B cell (primary cell): Measurements from ENCODE around the gene JUND. TPM values are rescaled to one million over a fixed set of nuclear protein-coding genes. Genes with fewer than 3 reads are reported as not detected.

Experiments
- ATAC-seq: fragments of 200-7000 bp; cut with Tn5 transposase; one replicate; pipeline ENCODE4 v1.10.0; 2021; ENCODE audit warnings: low read depth, mild to moderate bottlenecking, moderate number of reproducible peaks, moderate library complexity
- CTCF ChIA-PET: fragments of 350-600 bp; sonication (Branson Sonifier 250); formaldehyde crosslinking; loops from one replicate; lab custom pipeline; 2021; ENCODE audit warnings: antibody characterized with exemption, inconsistent platforms; lab: Charles Lee
- POLR2A ChIA-PET: fragments of 350-600 bp; sonication (Branson Sonifier 250); formaldehyde crosslinking; loops from one replicate; lab custom pipeline; 2021; ENCODE audit warnings: antibody characterized with exemption; lab: Charles Lee
- DNase-seq: peaks from one replicate; pipeline ENCODE4 v3.0.0; 2013
- H2AFZ ChIP-seq: 2 replicates; pipeline ENCODE4 v1.6.1; 2012; ENCODE audit warnings: mild to moderate bottlenecking, low read depth, low read length; ENCODE audit not compliant: insufficient read depth, poor library complexity, severe bottlenecking
- H3K27ac ChIP-seq, 2 donors: 1 replicate in 1 of 2; 2 replicates in 1 of 2; pipeline ENCODE4 v1.5.1; 2012 to 2013; ENCODE audit warnings: low read length in 2 of 2, mild to moderate bottlenecking in 2 of 2, moderate library complexity in 1 of 2
- H3K27me3 ChIP-seq, 4 experiments: fragments of 200-600 bp in 1 of 4; sonication (generic) in 1 of 4; replicated peaks in 1 of 4; 1 replicate in 2 of 4; 2 replicates in 2 of 4; pipeline versions ENCODE4 v1.6.1 to v1.7.0; 2013 to 2016; ENCODE audit warnings: low read length in 3 of 4, mild to moderate bottlenecking in 2 of 4, mixed read lengths in 1 of 4, moderate library complexity in 1 of 4; ENCODE audit not compliant: insufficient read depth in 4 of 4, control insufficient read depth in 3 of 4; ENCODE audit errors: control extremely low read depth in 1 of 4
- H3K36me3 ChIP-seq, 2 experiments: replicated peaks in 1 of 2; 1 replicate in 1 of 2; 2 replicates in 1 of 2; pipeline versions ENCODE4 v1.6.1 to v1.7.1; 2013; ENCODE audit warnings: low read length in 1 of 2; ENCODE audit not compliant: insufficient read depth in 2 of 2, control insufficient read depth in 1 of 2; ENCODE audit errors: control extremely low read depth in 1 of 2, extremely low read depth in 1 of 2
- H3K4me1 ChIP-seq, 2 donors: fragments of 200-600 bp in 1 of 2; sonication (generic) in 1 of 2; 1 replicate in 1 of 2; 2 replicates in 1 of 2; pipeline versions ENCODE4 v1.5.1 to v1.6.1; 2013 to 2017; ENCODE audit warnings: low read length in 2 of 2; ENCODE audit not compliant: control insufficient read depth in 2 of 2, insufficient read depth in 2 of 2
- H3K4me2 ChIP-seq: replicated peaks from 2 replicates; pipeline ENCODE3; 2012; ENCODE audit warnings: mild to moderate bottlenecking, low read depth, low read length; ENCODE audit not compliant: poor library complexity, severe bottlenecking
- H3K4me3 ChIP-seq, 5 experiments: fragments of 200-600 bp in 1 of 5; sonication (generic) in 1 of 5; 1 replicate in 3 of 5; 2 replicates in 2 of 5; pipeline versions ENCODE4 v1.5.1 to v1.7.0; 2011 to 2016; ENCODE audit warnings: low read length in 4 of 5, mild to moderate bottlenecking in 4 of 5, low read depth in 2 of 5, control low read depth in 1 of 5, moderate library complexity in 1 of 5; ENCODE audit not compliant: insufficient read depth in 1 of 5; ENCODE audit errors: control extremely low read depth in 1 of 5, extremely low read depth in 1 of 5
- H3K79me2 ChIP-seq: fragments of 200-600 bp; sonication (generic); one replicate; pipeline ENCODE4 v1.6.0; 2016; ENCODE audit warnings: low read length; ENCODE audit not compliant: control insufficient read depth, insufficient read depth
- H3K9ac ChIP-seq: fragments of 200-600 bp; sonication (generic); 2 replicates; pipeline ENCODE4 v1.6.1; 2017; ENCODE audit warnings: mild to moderate bottlenecking, low read length, moderate library complexity
- H3K9me3 ChIP-seq, 3 donors: one replicate each; pipeline versions ENCODE4 v1.6.1 to v1.7.1; 2013; ENCODE audit warnings: low read length in 2 of 3; ENCODE audit not compliant: control insufficient read depth in 2 of 3, insufficient read depth in 1 of 3; ENCODE audit errors: control extremely low read depth in 1 of 3
- H4K20me1 ChIP-seq: 2 replicates; pipeline ENCODE4 v1.6.0; 2012; ENCODE audit warnings: mild to moderate bottlenecking, low read length; ENCODE audit not compliant: insufficient read depth, control insufficient read depth, poor library complexity, severe bottlenecking
- H3K27ac Mint-ChIP-seq: one replicate; pipeline ENCODE4 v1.8.0; 2021; ENCODE audit warnings: mixed read lengths
- H3K27me3 Mint-ChIP-seq: one replicate; pipeline ENCODE4 v1.8.0; 2021; ENCODE audit warnings: mixed read lengths
- H3K4me1 Mint-ChIP-seq: one replicate; pipeline ENCODE4 v1.8.0; 2021; ENCODE audit warnings: mixed read lengths
- H3K4me3 Mint-ChIP-seq: one replicate; pipeline ENCODE4 v1.8.0; 2021; ENCODE audit warnings: mixed read lengths
- H3K9me3 Mint-ChIP-seq: one replicate; pipeline ENCODE4 v1.8.0; 2022; ENCODE audit warnings: mixed read lengths; ENCODE audit not compliant: insufficient read depth
- EZH2 ChIP-seq: IDR thresholded peaks from 2 replicates; pipeline ENCODE4 v1.6.1; 2012; ENCODE audit warnings: borderline replicate concordance, low read depth, mild to moderate bottlenecking, moderate library complexity, low read length; ENCODE audit not compliant: insufficient read depth, poor library complexity, severe bottlenecking
- WGBS: methylation state at CpG from one replicate; pipeline ENCODE4 v1.1.5; 2013; ENCODE audit warnings: missing lambda C conversion rate; ENCODE audit not compliant: insufficient coverage; 5-methylcytosine and 5-hydroxymethylcytosine counted together
- intact Hi-C: fragments of 100-400 bp; cut with micrococcal nuclease; formaldehyde crosslinking; loops from one replicate; pipeline ENCODE4 v1.10.0; 2022
- polyA plus RNA-seq: library from polyadenylated mRNA; depleted of rRNA; stranded (reverse); fragments of >200 nt; gene quantifications from 2 replicates; pipeline ENCODE4 v1.2.3, GENCODE V29; 2012
- total RNA-seq, 2 donors: library from RNA; stranded (reverse); fragments of 120-200 nt in 1 of 2; gene quantifications; 1 replicate in 1 of 2; 2 replicates in 1 of 2; pipeline versions ENCODE4 v1.2.3 to v1.2.4, GENCODE V29; 2013 to 2022
- TF ChIP-seq, protein P1 (sequence below): fragments of 200-600 bp; IDR thresholded peaks from one replicate; pipeline ENCODE4 v1.8.0; 2022; ENCODE audit warnings: antibody characterized with exemption, mild to moderate bottlenecking

JUND gene
- total and polyA plus RNA-seq, 2 donors (not counting 1 experiment from before 2014, with no cell fraction given) = 628 to 5,593 TPM

GRCh38 chr19:18239303-18239702, 42.1 kb downstream of the JUND start:
- Histone ChIP-seq H2AFZ (no peak overlapping the region), H3K79me2 (no peaks in the 10 kb centered on the region), H3K36me3 (no peaks in the 10 kb centered on the region), H3K4me3 (no peak overlapping the region), H3K27me3 (peaks cover 0 to 31% (median 8%) of the 10 kb centered on the region in 4 experiments), H3K9me3 (peaks cover 0 to 3% (median 0%) of the 10 kb centered on the region in 3 donors), H3K4me2 (no peak overlapping the region), H4K20me1 (no peaks in the 10 kb centered on the region), H3K27ac (no peak overlapping the region), H3K4me1 (no peaks in the 10 kb centered on the region), H3K9ac (no peak overlapping the region)
- Mint-ChIP-seq H3K4me1 (no peaks in the 10 kb centered on the region), H3K4me3 (no peak overlapping the region), H3K27me3 (peaks cover 33% of the 10 kb centered on the region), H3K9me3 (no peaks in the 10 kb centered on the region), H3K27ac (no peak overlapping the region)
- ChIA-PET CTCF (interaction anchor here (0.7 to 5.5 kb wide), 3 partner anchors 13 to 59 kb away, joined by 3 to 37 read pairs (median 3); a partner anchor contains a TSS), POLR2A (interaction anchor here (0.7 to 1.0 kb wide), 2 partner anchors 11 to 27 kb away, joined by 3 read pairs; no protein-coding TSS in a partner anchor)
- DNase-seq = no peak
- TF ChIP-seq, protein P1, sequence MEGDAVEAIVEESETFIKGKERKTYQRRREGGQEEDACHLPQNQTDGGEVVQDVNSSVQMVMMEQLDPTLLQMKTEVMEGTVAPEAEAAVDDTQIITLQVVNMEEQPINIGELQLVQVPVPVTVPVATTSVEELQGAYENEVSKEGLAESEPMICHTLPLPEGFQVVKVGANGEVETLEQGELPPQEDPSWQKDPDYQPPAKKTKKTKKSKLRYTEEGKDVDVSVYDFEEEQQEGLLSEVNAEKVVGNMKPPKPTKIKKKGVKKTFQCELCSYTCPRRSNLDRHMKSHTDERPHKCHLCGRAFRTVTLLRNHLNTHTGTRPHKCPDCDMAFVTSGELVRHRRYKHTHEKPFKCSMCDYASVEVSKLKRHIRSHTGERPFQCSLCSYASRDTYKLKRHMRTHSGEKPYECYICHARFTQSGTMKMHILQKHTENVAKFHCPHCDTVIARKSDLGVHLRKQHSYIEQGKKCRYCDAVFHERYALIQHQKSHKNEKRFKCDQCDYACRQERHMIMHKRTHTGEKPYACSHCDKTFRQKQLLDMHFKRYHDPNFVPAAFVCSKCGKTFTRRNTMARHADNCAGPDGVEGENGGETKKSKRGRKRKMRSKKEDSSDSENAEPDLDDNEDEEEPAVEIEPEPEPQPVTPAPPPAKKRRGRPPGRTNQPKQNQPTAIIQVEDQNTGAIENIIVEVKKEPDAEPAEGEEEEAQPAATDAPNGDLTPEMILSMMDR = no peak
- TF ChIP-seq EZH2 = no peak
- 48% methylated on average over 10 of the region's 12 CpGs for WGBS
- intact Hi-C loops = no loop called here
- no peak for ATAC-seq

- WGBS = 67% methylated on average over 2 of the region's 6 CpGs
- no peak overlapping the region for H3K9ac ChIP-seq
- ATAC-seq (no peak), DNase-seq (no peak)
- no peaks in the 10 kb centered on the region for H3K79me2 ChIP-seq
- H3K4me3 ChIP-seq = no peak overlapping the region
- H3K27ac Mint-ChIP-seq = no peak overlapping the region
- intact Hi-C loops = no loop called here
- TF ChIP-seq, protein P1 = no peak
- TF ChIP-seq EZH2 = no peak
- no peak overlapping the region for H3K27ac ChIP-seq
- ChIA-PET POLR2A (no interaction called here), CTCF (interaction anchor here (3.0 kb wide), 1 partner anchor 19 kb away, joined by 10 read pairs; no protein-coding TSS in a partner anchor)
- H4K20me1 ChIP-seq = no peaks in the 10 kb centered on the region
- peaks cover 0 to 70% (median 30%) of the 10 kb centered on the region in 4 experiments for H3K27me3 ChIP-seq
- no peak overlapping the region for H2AFZ ChIP-seq
- H3K27me3 Mint-ChIP-seq = peaks cover 68% of the 10 kb centered on the region
- H3K4me2 ChIP-seq = no peak overlapping the region
- H3K9me3 Mint-ChIP-seq = no peaks in the 10 kb centered on the region
- H3K9me3 ChIP-seq = peaks cover 0 to 25% (median 6%) of the 10 kb centered on the region in 3 donors
- H3K4me3 Mint-ChIP-seq = no peak overlapping the region
- H3K36me3 ChIP-seq = no peaks in the 10 kb centered on the region
- H3K4me1 Mint-ChIP-seq = peaks cover 20% of the 10 kb centered on the region
- H3K4me1 ChIP-seq = peaks cover 21 to 22% of the 10 kb centered on the region in 2 donors
These were observed 47.2 kb downstream of the JUND start for GRCh38 chr19:18234194-18234593.
